Measurements from ENCODE around the gene GPALPP1.
"Not testable (repeated sequence)": the region's sequence is repeated elsewhere in the genome, so short reads cannot be mapped to it uniquely, and the experiment has no call there.

The GPALPP1 gene

DNA sequence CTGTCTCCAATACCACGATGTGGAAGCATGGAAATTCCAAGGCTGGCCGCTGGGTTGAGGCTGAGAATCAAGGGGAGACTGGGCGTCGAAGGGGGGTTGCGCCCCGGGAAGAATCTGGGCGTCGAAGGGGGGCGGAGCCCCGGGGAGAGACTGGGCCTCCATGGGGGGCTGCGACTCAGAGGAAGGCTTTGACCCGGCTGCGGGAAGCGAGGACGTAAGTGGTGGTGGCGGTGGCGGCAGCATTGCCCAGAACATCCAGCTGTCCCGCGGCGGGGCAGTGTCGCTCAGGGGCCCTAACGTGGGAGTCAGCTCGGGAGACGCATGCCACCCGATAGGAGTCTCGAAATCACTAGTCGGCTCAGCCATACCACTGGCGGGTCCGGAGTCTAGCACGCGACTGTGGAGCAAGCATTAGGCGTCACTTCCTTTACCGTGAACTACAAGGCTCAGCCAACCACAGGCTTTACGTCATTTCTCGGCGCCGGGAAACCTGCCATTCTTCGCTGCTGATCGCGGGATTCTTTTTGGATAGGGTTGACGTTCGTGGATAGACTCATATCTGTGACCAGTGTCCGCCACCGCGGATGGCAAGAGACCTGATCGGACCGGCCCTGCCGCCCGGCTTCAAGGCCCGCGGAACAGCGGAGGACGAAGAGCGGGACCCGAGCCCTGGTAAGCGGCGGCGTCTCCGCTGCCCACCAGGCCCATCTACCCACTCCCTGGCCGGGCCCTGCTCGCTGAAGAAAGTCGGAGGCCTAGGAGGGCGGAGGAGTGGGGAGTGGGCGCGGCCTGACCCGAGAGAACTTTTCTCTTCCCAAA lies at the start of gene GPALPP1, which contains the start of gene NUFIP1:
GPALPP1 (plus strand) TSS at position 468 of the 819 bp plus-strand sequence; CDS start at position 585, 117 bp downstream.
NUFIP1 (minus strand) TSS at position 401 of the 819 bp plus-strand sequence; CDS start at position 366, 35 bp downstream.
- DNase-seq (ENCODE audit: low spot score) = peak; percentile 98

GRCh38 chr13:44943411-44943810 lies 45.9 kb upstream of the GPALPP1 start:
- DNase-seq (ENCODE audit: low spot score) = not testable (repeated sequence)

- DNase-seq (ENCODE audit: low spot score) = no peak
These were observed 38.2 kb upstream of the GPALPP1 start for GRCh38 chr13:44951184-44951583.

DNA sequence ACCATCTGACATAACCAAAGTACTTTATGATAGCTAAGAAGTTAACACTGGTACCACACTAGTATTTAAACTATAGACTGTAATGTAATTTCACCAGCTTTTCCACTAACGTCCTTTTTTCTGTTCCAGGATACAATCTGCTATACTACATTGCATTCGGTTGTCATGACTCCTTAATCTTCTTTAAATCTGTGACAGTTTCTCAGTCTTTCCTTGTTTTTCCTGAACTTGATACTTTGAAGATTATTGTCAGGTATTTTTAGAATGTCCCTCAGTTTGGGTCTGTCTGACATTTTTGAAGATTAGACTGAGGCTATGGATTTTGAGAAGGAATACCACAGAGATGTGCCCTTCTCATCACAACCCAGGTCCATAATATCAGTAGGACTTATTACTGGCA lies 36.7 kb upstream of the GPALPP1 start:
- no peak for DNase-seq (ENCODE audit: low spot score)

DNA sequence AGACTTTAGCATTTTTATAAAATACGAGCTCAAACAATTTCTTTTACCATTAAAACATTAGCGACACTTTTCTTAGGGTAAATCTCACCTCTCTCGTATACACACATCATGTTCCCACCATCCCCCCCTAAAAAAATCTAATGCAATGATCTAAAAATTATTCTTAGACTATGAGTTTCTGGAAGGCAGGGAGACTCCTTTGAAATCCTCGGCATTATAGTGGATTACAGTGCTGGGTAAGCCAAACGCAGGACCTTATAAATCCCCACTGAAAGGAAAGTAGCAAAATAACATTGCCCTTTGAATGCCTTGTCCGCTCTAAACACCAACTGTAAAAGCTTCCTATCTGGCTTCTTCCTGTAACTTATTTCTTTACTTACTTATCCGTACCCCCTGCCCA lies 35.1 kb upstream of the GPALPP1 start:
- DNase-seq (ENCODE audit: low spot score) = no peak

- DNase-seq (ENCODE audit: low spot score) = no peak
These were observed 33.9 kb upstream of the GPALPP1 start for GRCh38 chr13:44955406-44955805.

- DNase-seq (ENCODE audit: low spot score) = no peak
These were observed 27.3 kb upstream of the GPALPP1 start for GRCh38 chr13:44961997-44962396.

GRCh38 chr13:44967704-44968433 lies 21.5 kb upstream of the GPALPP1 start:
- no peak for DNase-seq (ENCODE audit: low spot score)

GRCh38 chr13:44968434-44968815 lies 20.9 kb upstream of the GPALPP1 start:
- no peak for DNase-seq (ENCODE audit: low spot score)

DNA sequence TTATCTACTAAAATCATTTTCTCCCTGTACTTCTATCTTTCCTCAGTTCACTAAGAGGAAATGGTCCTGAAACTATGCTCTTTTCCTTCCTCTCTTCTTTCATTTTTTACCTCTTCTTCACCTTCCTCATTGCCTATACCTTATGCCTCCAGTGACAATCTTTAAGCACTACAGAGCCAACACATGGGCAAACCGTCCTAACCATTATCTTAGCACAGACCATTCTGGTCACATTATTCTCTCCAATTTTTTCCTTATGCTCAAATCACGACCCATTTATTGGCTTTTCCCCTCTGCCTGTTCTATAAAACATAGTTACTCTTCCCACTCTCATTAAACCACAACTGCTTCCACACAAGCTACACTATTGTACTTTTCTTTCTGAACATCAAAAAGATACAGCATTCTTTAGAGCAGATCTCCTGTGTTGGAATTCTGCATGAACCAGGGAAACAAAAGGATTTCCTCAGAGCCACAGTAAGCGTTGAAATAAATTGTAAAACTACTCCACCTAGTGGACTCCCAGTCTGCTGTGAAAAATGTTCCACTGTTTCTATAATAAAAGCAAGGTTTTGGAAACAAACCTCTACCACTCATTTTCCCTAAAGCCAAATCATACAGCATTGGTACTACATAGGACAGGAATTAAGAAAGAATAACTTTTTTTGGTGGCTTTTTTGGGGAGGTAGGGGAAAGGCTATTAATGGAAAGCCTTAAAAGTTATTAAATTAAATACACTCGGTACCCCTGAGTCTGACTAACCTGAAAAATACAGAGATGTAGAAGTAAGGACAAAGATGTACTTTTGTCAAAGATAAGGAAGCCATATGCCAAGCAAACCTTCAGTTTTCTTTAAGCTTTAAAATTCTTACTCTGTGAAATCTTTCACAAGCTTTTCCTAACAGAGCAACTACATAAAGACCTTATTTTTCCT lies 19.5 kb upstream of the GPALPP1 start:
- DNase-seq (ENCODE audit: low spot score) = peak; percentile 53

DNA sequence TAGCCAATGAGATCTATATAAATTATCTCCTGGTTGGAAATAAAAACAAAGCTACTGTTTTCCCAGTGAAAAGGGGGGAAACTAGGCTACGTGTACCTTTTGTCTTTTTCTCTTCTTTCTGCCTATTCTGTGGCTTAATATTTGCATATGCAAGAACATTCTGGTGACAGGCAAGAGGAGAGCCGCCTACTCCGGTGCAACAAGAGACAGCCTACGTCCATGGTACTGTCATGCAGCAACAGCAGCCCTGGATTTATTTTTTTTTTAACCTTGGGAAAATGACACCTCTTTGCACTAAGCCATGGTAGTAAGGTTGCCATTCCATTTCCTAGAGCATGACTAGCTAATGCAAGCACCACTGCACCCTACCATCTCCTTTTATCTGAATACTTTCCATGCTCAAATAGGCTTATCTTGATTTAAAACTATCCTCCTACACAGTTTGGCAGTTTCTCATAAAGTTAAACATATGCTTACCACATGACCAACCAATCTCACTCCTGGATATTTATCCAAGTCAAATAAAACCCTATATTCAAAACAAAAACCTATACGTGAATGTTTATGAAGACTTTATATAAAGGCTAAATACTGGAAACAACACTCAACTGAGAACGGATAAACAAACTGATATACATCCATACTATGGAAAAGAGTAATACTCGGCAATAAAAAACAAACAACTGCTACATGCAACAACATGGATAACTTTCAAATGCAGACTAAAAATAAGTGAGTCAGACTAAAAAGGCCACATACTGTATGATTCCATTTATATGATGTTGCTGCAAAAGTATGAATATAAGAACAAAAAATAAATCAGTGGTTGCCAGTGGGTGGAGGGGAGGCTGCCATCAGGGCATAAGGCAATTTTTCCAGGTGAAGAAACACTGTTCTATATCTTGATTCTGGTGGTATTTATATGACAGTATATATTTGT lies 17.4 kb upstream of the GPALPP1 start:
- no peak for DNase-seq (ENCODE audit: low spot score)

DNA sequence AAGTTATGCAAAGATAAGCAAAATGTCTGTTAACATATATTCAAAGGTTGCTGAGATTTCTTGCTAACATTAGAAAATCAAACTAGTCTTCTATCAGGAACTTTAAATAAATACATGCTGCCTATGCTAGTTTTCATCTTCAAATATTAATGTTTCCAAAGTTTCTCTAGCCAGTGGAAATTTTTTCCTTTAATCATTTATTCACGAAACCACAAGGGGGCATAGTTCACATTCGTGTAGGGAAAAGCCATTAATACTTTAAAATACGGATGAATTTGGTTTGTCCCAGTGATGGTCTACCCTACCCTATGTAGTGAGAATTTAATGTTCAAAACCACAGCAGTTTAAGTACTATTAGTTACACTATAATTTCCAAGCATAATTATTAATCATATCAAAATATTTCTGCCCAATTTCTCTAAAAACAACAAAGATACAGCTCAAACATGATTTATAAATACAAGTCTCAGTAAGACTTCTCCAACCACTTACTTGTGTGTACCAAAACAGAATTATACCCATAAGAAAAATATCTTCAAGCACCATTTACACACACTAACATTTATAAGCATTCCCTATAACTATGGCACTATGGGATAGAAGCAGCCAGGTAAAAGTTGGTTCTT lies 16.3 kb upstream of the GPALPP1 start:
- DNase-seq (ENCODE audit: low spot score) = no peak

GRCh38 chr13:44974056-44974793 lies 15.1 kb upstream of the GPALPP1 start:
- no peak for DNase-seq (ENCODE audit: low spot score)

DNA sequence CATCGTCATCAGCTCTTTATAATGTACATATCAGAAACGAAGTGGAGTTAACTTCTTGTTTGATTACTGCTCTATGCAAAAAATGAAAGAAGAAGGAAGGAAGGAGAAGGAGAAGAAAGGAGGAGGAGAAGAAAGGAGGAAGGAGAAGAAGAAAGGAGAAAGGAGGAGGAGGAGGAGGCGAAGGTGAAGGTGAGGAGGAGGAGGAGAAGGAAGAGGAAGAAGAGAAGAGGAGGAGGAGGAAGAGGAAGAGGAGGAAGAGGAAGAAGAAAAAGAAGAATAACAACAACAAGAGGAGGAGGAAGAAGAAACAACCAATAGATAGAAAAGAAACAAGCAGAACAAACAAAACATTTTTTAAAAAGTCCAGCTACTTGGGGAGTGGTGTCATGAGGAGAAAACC lies 13.1 kb upstream of the GPALPP1 start:
- DNase-seq (ENCODE audit: low spot score) = no peak

- DNase-seq (ENCODE audit: low spot score) = no peak
These were observed 12.3 kb upstream of the GPALPP1 start for GRCh38 chr13:44976949-44977583.

DNA sequence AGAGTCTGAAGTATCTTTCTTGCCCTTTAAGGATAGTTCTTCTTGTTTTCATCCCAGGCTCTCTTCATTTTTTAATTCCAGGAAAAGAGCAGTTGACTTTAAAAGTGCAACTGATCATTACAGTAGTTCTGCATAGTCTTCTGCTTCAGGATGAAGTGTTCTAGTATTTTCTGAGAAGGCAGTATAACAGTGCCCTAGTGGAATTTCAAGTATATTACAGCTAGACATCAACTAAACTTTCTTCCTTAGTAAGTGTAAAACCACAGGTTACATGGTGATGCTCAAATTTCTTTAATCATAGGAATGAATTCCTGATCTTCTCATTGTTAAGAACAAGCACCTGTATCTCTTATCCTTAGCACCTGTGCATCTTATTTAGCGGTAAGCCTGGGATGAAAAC lies 11.0 kb upstream of the GPALPP1 start:
- DNase-seq (ENCODE audit: low spot score) = no peak

GRCh38 chr13:44989941-44990340 lies 603 bp downstream of the GPALPP1 start:
- no peak for DNase-seq (ENCODE audit: low spot score)

- DNase-seq (ENCODE audit: low spot score) = no peak
These were observed 14.1 kb downstream of the GPALPP1 start for GRCh38 chr13:45003417-45003816.

DNA sequence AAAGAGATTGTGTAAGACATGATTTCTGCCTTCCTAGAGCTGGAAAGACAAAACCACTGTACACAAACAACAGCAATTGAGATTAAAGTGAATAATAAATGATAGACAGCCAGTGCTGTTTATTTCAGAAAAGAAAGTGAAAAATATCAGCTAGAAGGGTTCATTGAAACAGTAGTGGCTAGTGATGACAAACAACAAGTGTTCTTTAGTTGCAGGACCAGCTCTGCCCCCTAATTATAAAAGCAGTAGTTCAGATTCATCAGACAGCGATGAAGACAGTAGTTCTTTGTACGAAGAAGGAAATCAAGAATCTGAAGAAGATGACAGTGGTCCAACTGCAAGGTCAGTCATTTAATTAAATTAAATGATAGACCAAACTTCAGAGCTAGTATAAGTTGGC lies 14.8 kb downstream of the GPALPP1 start:
- DNase-seq (ENCODE audit: low spot score) = peak; percentile 83

Data from COLO829 (cell line).